PC-3 (cell line): ENCODE measurements around the gene PLEKHM1. TPM values are rescaled to one million over a fixed set of nuclear protein-coding genes. Genes with fewer than 3 reads are reported as not detected.
"Not testable (repeated sequence)": the region's sequence is repeated elsewhere in the genome, so short reads cannot be mapped to it uniquely, and the experiment has no call there.

ENCODE experiments used
- ATAC-seq: fragments of 200-7000 bp; cut with Tn5 transposase; 2 replicates; pipeline ENCODE4 v1.9.1; 2020; ENCODE audit warnings: mild to moderate bottlenecking, moderate library complexity
- BruUV-seq: library from RNA; stranded (reverse); fragments of 400-500 nt; replicated peaks from 2 replicates; lab custom pipeline; 2021; lab: Mats Ljungman, UMichigan
- CTCF ChIA-PET: fragments of 300-600 bp; sonication (Branson Sonifier 250); formaldehyde crosslinking; loops from one replicate; lab custom pipeline; 2022; ENCODE audit warnings: antibody characterized with exemption; lab: Charles Lee
- POLR2A ChIA-PET: fragments of 300-600 bp; sonication (Branson Sonifier 250); formaldehyde crosslinking; loops from one replicate; lab custom pipeline; 2022; ENCODE audit warnings: antibody characterized with exemption; ENCODE audit not compliant: unreplicated experiment; lab: Charles Lee
- DNase-seq: peaks from one replicate; pipeline ENCODE4 v3.0.0-alpha.2; 2015
- H2AFZ ChIP-seq: fragments of 300-600 bp; sonication (generic); 2 replicates; pipeline ENCODE4 v1.6.0; 2016; ENCODE audit warnings: antibody characterized with exemption, low read length
- H3F3A ChIP-seq: fragments of 300-600 bp; sonication (generic); one replicate; pipeline ENCODE4 v1.6.0; 2017; ENCODE audit warnings: antibody characterized with exemption, low read length, control low read depth, mild to moderate bottlenecking; ENCODE audit not compliant: unreplicated experiment
- H3K27ac ChIP-seq: fragments of 300-600 bp; sonication (generic); 2 replicates; pipeline ENCODE4 v1.5.1; 2016; ENCODE audit warnings: mild to moderate bottlenecking, low read length
- H3K27me3 ChIP-seq: fragments of 300-600 bp; sonication (generic); 2 replicates; pipeline ENCODE4 v1.6.1; 2016; ENCODE audit warnings: low read length, mixed read lengths
- H3K36me3 ChIP-seq: fragments of 300-600 bp; sonication (generic); 2 replicates; pipeline ENCODE4 v1.6.1; 2016; ENCODE audit warnings: low read depth, mixed run types, low read length, mixed read lengths
- H3K4me1 ChIP-seq: fragments of 300-600 bp; sonication (generic); 2 replicates; pipeline ENCODE4 v1.5.1; 2016; ENCODE audit warnings: low read length; ENCODE audit not compliant: insufficient read depth
- H3K4me2 ChIP-seq: fragments of 300-600 bp; sonication (generic); 2 replicates; pipeline ENCODE4 v1.6.0; 2016; ENCODE audit warnings: low read length
- H3K4me3 ChIP-seq: fragments of 300-600 bp; sonication (generic); 2 replicates; pipeline ENCODE4 v1.5.1; 2016; ENCODE audit warnings: mild to moderate bottlenecking, low read length, mixed read lengths
- H3K79me2 ChIP-seq: fragments of 300-600 bp; sonication (generic); 2 replicates; pipeline ENCODE4 v1.6.1; 2017; ENCODE audit warnings: low read length, mixed read lengths
- H3K9ac ChIP-seq: fragments of 300-600 bp; sonication (generic); 2 replicates; pipeline ENCODE4 v1.6.0; 2016; ENCODE audit warnings: mild to moderate bottlenecking, low read length
- H3K9me2 ChIP-seq: fragments of 300-600 bp; sonication (generic); replicated peaks from 2 replicates; pipeline ENCODE4 v1.6.1; 2016; ENCODE audit warnings: mixed run types, low read length, mixed read lengths
- H3K9me3 ChIP-seq: fragments of 300-600 bp; sonication (generic); 2 replicates; pipeline ENCODE4 v1.6.1; 2016; ENCODE audit warnings: low read length, mixed read lengths
- H4K20me1 ChIP-seq: fragments of 300-600 bp; sonication (generic); 2 replicates; pipeline ENCODE4 v1.6.1; 2016; ENCODE audit warnings: low read length, mixed read lengths
- intact Hi-C: fragments of 100-400 bp; cut with micrococcal nuclease; formaldehyde crosslinking; loops from 2 replicates; pipeline ENCODE4 v1.9.0; 2023
- total RNA-seq: library from RNA; depleted of rRNA; stranded (reverse); fragments of >200 nt; gene quantifications from 2 replicates; pipeline ENCODE4 v1.2.3, GENCODE V29; 2014

Gene PLEKHM1
- total RNA-seq, 1 experiment from 2014 or later: 15.8 TPM

DNA sequence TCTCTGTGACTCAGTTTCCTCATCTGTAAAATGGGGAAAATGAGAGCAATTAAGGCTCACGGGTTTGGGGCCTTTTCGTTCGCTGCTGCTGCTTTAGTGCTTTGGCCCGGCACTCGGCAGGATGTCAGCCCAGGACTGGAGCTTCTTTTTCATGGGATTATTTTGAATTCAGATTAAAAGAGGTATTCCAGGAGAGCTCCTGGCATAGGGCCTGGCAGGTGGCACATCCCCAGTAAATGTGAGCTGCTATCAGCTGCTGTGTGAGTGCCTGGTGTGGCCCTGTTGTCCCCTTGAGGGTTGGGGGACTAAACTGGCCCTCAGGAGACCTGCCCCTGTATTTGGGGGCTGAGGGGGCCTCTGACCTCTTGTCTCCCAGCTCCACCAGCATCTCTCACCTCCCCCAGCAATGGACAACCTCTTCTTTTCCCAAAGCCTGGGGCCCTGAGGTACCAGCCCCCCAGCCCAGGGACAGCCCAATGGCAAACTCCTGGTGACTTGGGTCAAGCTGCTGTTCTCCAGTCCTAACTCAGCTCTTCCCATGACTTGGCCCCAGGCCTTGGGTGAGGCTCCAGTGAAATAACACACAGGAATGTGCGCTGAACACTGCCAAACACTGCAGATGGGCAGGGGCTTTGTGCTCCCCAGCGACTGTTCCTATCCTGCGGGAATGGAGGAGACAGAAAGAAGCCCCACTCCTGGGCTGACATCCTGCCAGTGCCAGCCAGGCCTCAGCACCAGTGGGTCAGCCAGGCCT lies 43.5 kb downstream of the PLEKHM1 start:
- POLR2A ChIA-PET, BruUV-seq, H3K79me2 ChIP-seq, DNase-seq, H3K4me2 ChIP-seq, H3K4me3 ChIP-seq, H3F3A ChIP-seq, H3K9me3 ChIP-seq, H4K20me1 ChIP-seq, H3K9me2 ChIP-seq, H3K9ac ChIP-seq, intact Hi-C loops, H2AFZ ChIP-seq, H3K36me3 ChIP-seq, H3K27me3 ChIP-seq, H3K27ac ChIP-seq: not testable (repeated sequence)
- peaks cover 18% of the 10 kb centered on the region for H3K4me1 ChIP-seq
- ATAC-seq: 0 out of 2 replicates have a peak, but pooled peaks have one; percentile 3
- CTCF ChIA-PET: interaction anchor here (0.7 kb wide), 1 partner anchor 33 kb away, joined by 8 read pairs; no protein-coding TSS in a partner anchor

DNA sequence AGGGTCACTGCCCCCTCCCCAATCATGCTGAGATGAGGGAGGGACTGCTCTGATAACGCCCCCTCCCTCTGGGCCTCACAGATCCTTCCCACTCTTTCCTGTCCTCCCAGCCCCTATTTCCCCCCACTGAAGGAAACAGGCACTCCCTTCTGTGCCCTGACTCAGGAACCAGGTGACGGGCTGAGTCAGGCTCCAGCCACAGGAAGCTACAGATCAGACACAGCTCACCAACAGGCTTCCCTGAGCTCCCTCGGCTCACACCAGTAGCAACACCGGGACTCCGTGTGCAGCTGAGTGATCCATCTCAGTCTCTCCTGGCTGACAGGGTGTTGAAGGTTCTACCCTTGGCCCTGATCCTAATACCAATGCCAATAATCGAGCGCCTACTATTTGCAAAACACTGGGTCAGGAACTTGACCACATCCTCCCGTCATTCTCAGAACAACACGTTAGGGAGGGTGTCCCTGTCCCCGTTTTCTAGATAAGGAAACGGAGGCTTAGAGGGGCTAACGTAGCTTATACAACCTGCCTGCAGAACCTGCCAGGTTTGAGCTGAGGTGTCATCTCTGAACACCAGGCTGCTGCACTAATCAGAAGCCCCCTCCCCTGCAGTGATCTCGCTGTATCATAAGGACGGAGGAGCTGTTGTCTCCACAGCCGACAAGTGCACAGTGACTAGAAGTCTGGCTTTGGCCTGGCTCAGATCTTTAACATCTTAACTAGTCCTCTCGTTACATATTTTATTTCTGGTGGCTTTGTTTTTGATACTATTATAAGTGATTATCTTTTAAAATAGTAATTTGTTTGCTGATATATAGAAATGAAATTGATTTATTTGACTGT lies 44.4 kb downstream of the PLEKHM1 start:
- peak overlapping the region; percentile 33; the same call in 1 of the 2 replicates for H3K9ac ChIP-seq
- H3K36me3 ChIP-seq, H3K9me2 ChIP-seq, H4K20me1 ChIP-seq, H3K79me2 ChIP-seq, H3K9me3 ChIP-seq, H3F3A ChIP-seq, CTCF ChIA-PET, intact Hi-C loops, H3K27me3 ChIP-seq: not testable (repeated sequence)
- BruUV-seq: TSS peak; percentile 98
- peak; percentile 86 for DNase-seq
- POLR2A ChIA-PET: interaction anchor here (0.6 kb wide), 2 partner anchors 218 to 1811 kb away, joined by 3 to 4 read pairs; no protein-coding TSS in a partner anchor
- H3K4me1 ChIP-seq: peaks cover 18% of the 10 kb centered on the region
- peak overlapping the region; percentile 71 for H2AFZ ChIP-seq
- peak overlapping the region; percentile 82 for H3K27ac ChIP-seq
- H3K4me2 ChIP-seq: peak overlapping the region; percentile 72
- peak overlapping the region; percentile 29; the same call in 1 of the 2 replicates for H3K4me3 ChIP-seq
- ATAC-seq: peak; percentile 99

- H3K9ac ChIP-seq, POLR2A ChIA-PET, DNase-seq, CTCF ChIA-PET, ATAC-seq, H3K9me2 ChIP-seq, H3K4me2 ChIP-seq, H3F3A ChIP-seq, intact Hi-C loops, H3K36me3 ChIP-seq, H3K4me3 ChIP-seq, H3K27me3 ChIP-seq, H3K79me2 ChIP-seq, H2AFZ ChIP-seq, H3K9me3 ChIP-seq, H4K20me1 ChIP-seq: not testable (repeated sequence)
- peak overlapping the region; percentile 82 for H3K27ac ChIP-seq
- peaks cover 26% of the 10 kb centered on the region for H3K4me1 ChIP-seq
- BruUV-seq: TSS peak; percentile 12
Observed at GRCh38 chr17:45444856-45445820, 45.4 kb downstream of the PLEKHM1 start.

- H4K20me1 ChIP-seq, H3K4me2 ChIP-seq, H2AFZ ChIP-seq, H3K79me2 ChIP-seq, POLR2A ChIA-PET, DNase-seq, H3F3A ChIP-seq, H3K4me3 ChIP-seq, intact Hi-C loops, H3K9ac ChIP-seq, BruUV-seq, H3K9me3 ChIP-seq, H3K9me2 ChIP-seq, H3K27me3 ChIP-seq, ATAC-seq, CTCF ChIA-PET, H3K36me3 ChIP-seq, H3K27ac ChIP-seq: not testable (repeated sequence)
- H3K4me1 ChIP-seq: peaks cover 34% of the 10 kb centered on the region
Observed at GRCh38 chr17:45444301-45444700, 46.2 kb downstream of the PLEKHM1 start.

GRCh38 chr17:45443371-45444260 lies 46.9 kb downstream of the PLEKHM1 start:
- H3K4me3 ChIP-seq, H3K9ac ChIP-seq, H3K27me3 ChIP-seq, intact Hi-C loops, H3K79me2 ChIP-seq, DNase-seq, ATAC-seq, H3K9me3 ChIP-seq, H3K9me2 ChIP-seq, CTCF ChIA-PET, POLR2A ChIA-PET, BruUV-seq, H4K20me1 ChIP-seq, H2AFZ ChIP-seq, H3K4me2 ChIP-seq, H3K36me3 ChIP-seq, H3K27ac ChIP-seq, H3F3A ChIP-seq: not testable (repeated sequence)
- H3K4me1 ChIP-seq: peaks cover 39% of the 10 kb centered on the region
